ENCODE measurements around the gene CCDC148. TPM values are rescaled to one million over a fixed set of nuclear protein-coding genes. Genes with fewer than 3 reads are reported as not detected.

Gene CCDC148
- total RNA-seq, 2 experiments from 2014 or later = 0.15 TPM; not detected in 1

GRCh38 chr2:158194229-158194628 lies 262.3 kb downstream of the CCDC148 start:
- H3K36me3 Mint-ChIP-seq (ENCODE audit: low read depth) = no peaks in the 10 kb centered on the region
- no peak for DNase-seq
- H3K9me3 Mint-ChIP-seq = no peaks in the 10 kb centered on the region
- POLR2A ChIA-PET = no interaction called here
- peaks cover 28% of the 10 kb centered on the region for H3K4me1 Mint-ChIP-seq
- no peak overlapping the region for H3K27ac Mint-ChIP-seq
- H3K4me3 Mint-ChIP-seq = no peak overlapping the region
- CTCF ChIA-PET = no interaction called here
- peaks cover 39% of the 10 kb centered on the region for H3K27me3 Mint-ChIP-seq

GRCh38 chr2:158192515-158193443 lies 263.8 kb downstream of the CCDC148 start:
- H3K36me3 Mint-ChIP-seq (ENCODE audit: low read depth) = no peaks in the 10 kb centered on the region
- POLR2A ChIA-PET = no interaction called here
- no peaks in the 10 kb centered on the region for H3K9me3 Mint-ChIP-seq
- no peak overlapping the region for H3K27ac Mint-ChIP-seq
- peaks cover 33% of the 10 kb centered on the region for H3K27me3 Mint-ChIP-seq
- H3K4me1 Mint-ChIP-seq = peaks cover 28% of the 10 kb centered on the region
- H3K4me3 Mint-ChIP-seq = no peak overlapping the region
- CTCF ChIA-PET = interaction anchor here (0.6 to 1.2 kb wide), 2 partner anchors 13 to 932 kb away, joined by 4 read pairs; no protein-coding TSS in a partner anchor
- no peak for DNase-seq

DNA sequence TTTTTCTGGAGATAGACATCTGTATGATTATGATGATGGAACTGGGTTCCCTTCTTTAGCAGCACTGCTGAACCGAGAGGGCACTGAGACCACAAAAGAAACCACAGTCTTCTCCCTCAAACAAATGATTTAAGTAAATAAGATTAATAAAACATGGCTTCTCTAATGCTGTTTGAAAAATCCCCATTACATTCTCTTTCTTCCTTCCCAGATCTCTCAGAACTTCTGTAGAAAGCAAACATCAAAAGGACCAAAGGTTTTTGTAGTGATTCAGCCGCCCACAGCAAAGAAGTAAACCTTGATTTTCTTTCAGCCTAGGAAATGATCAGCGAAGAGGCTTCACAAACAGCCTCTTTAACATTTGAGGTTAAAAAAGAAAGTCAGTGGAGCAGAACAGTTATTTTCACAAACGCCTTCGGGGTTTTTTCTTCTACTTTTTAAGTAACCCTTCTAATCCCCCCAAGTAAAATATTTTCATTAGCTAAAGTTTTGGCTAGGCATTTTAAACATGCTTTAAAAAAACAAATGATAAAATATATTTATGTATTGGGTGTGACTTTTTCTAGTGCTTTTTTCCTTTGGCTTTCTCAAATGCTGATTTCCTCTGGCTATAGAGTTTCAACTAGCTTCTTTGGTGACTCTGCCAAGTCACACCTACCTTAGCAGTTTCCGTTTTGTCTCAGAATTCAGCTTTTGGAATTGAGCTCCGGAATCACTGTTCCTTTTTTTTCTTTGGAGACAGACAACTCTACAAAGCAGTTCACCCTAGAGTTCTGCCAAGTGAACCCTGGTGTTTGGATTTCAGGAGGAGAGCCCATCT lies 265.3 kb downstream of the CCDC148 start:
- peak overlapping the region; percentile 51 for H3K4me3 Mint-ChIP-seq
- H3K9me3 Mint-ChIP-seq = no peaks in the 10 kb centered on the region
- CTCF ChIA-PET = interaction anchor here (1.2 kb wide), 1 partner anchor 15 kb away, joined by 4 read pairs; no protein-coding TSS in a partner anchor
- H3K4me1 Mint-ChIP-seq = peaks cover 28% of the 10 kb centered on the region
- H3K27me3 Mint-ChIP-seq = peaks cover 29% of the 10 kb centered on the region
- DNase-seq = peak; percentile 56
- POLR2A ChIA-PET = no interaction called here
- peak overlapping the region; percentile 26 for H3K27ac Mint-ChIP-seq
- no peaks in the 10 kb centered on the region for H3K36me3 Mint-ChIP-seq (ENCODE audit: low read depth)

DNA sequence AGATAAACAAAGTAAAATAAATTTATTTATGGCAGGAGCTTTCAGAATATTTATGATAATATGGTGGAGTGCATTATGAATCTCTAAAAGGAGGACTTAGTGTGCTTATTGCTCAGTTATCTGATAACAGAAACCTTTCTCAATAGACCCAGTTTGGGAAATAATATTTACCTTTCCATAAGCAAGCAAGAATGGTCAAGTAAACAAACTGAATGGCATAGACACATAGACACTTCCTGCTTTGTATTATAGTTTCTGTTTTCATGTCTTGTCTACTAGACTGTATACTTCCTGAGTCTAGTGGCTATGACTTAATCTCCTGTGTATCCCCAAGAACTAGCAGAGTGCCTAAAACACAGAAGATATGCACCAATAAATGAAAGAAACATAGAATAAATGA lies 267.0 kb downstream of the CCDC148 start:
- POLR2A ChIA-PET = no interaction called here
- DNase-seq = no peak
- peaks cover 28% of the 10 kb centered on the region for H3K4me1 Mint-ChIP-seq
- no peak overlapping the region for H3K4me3 Mint-ChIP-seq
- no peak overlapping the region for H3K27ac Mint-ChIP-seq
- H3K9me3 Mint-ChIP-seq = no peaks in the 10 kb centered on the region
- H3K27me3 Mint-ChIP-seq = peaks cover 20% of the 10 kb centered on the region
- H3K36me3 Mint-ChIP-seq (ENCODE audit: low read depth) = no peaks in the 10 kb centered on the region
- CTCF ChIA-PET = no interaction called here

GRCh38 chr2:158187908-158188307 lies 268.6 kb downstream of the CCDC148 start:
- ChIA-PET POLR2A (no interaction called here), CTCF (no interaction called here)
- Mint-ChIP-seq H3K4me3 (no peak overlapping the region), H3K36me3 (ENCODE audit: low read depth) (no peaks in the 10 kb centered on the region), H3K9me3 (no peaks in the 10 kb centered on the region), H3K27ac (no peak overlapping the region), H3K27me3 (peaks cover 18% of the 10 kb centered on the region), H3K4me1 (peaks cover 27% of the 10 kb centered on the region)
- no peak for DNase-seq

GRCh38 chr2:158184556-158185343 lies 271.8 kb downstream of the CCDC148 start:
- no peaks in the 10 kb centered on the region for H3K36me3 Mint-ChIP-seq (ENCODE audit: low read depth)
- H3K27me3 Mint-ChIP-seq = peaks cover 31% of the 10 kb centered on the region
- POLR2A ChIA-PET = no interaction called here
- DNase-seq = no peak
- H3K9me3 Mint-ChIP-seq = no peaks in the 10 kb centered on the region
- H3K27ac Mint-ChIP-seq = no peak overlapping the region
- H3K4me1 Mint-ChIP-seq = peaks cover 5% of the 10 kb centered on the region
- no peak overlapping the region for H3K4me3 Mint-ChIP-seq
- CTCF ChIA-PET = no interaction called here

DNA sequence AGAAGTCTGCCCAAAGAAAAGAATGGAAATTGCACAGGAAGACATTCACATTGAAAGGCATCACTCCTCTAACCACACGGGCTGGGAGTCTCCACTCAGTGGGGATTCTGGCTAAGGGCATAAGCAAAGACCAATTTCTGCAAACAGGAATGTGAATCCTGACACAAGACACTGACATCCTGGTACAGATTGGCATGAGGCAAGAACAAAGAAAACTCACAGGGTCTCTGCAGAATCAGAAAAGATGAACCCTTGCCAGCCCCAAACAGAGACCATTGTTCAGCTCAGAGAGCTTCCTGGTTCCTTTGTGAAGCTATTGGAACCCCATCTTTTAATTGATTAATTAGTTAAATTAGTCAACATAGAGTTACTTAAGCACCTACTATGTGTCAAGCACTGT lies 272.6 kb downstream of the CCDC148 start:
- no peak for DNase-seq
- no peak overlapping the region for H3K4me3 Mint-ChIP-seq
- ChIA-PET CTCF (no interaction called here), POLR2A (no interaction called here)
- H3K36me3 Mint-ChIP-seq (ENCODE audit: low read depth) = no peaks in the 10 kb centered on the region
- peaks cover 32% of the 10 kb centered on the region for H3K27me3 Mint-ChIP-seq
- H3K27ac Mint-ChIP-seq = no peak overlapping the region
- H3K9me3 Mint-ChIP-seq = no peaks in the 10 kb centered on the region
- H3K4me1 Mint-ChIP-seq = no peaks in the 10 kb centered on the region

DNA sequence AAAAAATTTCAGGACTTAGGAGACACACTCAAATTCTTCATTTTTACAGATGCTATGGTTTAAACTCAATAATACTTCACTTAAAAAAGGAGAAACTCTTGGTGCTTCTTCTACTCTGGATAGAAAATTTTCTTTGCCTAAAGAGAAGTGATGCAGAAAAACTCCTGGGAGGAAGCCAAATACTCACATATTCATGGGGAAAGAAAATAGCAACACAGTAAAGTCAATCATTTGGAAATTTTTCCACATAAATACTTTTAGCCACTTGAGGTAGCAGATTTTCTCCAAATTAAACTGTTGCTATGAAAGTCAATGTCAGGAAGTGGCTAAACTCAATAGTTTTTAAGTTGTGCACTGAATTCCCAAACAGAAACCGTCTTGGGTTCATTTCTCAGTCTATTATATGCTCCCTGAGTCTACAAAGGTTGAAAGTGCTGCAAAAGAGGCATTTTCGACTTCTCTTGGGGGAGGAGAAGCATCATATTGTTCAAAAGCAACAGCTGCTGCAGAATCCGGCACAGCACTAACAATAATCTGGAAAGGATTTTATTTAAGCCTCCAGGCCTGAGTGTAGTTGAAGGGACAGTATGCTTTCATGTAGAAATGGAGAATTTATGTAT lies 273.8 kb downstream of the CCDC148 start:
- no peaks in the 10 kb centered on the region for H3K36me3 Mint-ChIP-seq (ENCODE audit: low read depth)
- peaks cover 41% of the 10 kb centered on the region for H3K27me3 Mint-ChIP-seq
- DNase-seq = no peak
- H3K9me3 Mint-ChIP-seq = no peaks in the 10 kb centered on the region
- POLR2A ChIA-PET = no interaction called here
- no peak overlapping the region for H3K27ac Mint-ChIP-seq
- CTCF ChIA-PET = no interaction called here
- no peak overlapping the region for H3K4me3 Mint-ChIP-seq
- H3K4me1 Mint-ChIP-seq = no peaks in the 10 kb centered on the region

DNA sequence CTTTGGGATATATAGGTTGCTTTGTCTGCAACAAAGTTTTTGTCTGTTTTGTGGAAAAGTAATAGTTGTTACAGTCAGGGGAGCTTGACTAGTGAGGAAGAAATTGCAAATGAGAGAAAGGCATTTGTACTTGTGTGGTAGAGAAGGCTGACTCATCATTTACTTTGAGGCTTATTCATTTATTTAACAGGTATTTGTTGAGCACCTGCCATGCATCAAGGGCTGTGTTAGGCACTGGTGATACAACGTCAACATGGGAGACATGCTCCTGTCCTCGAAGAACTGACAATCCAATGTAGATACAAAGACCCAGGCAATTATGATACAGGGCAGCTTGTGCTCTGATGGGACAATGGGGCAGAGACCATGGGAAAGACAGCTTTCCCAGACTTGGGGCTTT lies 275.4 kb downstream of the CCDC148 start:
- POLR2A ChIA-PET = no interaction called here
- CTCF ChIA-PET = no interaction called here
- H3K9me3 Mint-ChIP-seq = no peaks in the 10 kb centered on the region
- no peaks in the 10 kb centered on the region for H3K36me3 Mint-ChIP-seq (ENCODE audit: low read depth)
- H3K4me1 Mint-ChIP-seq = no peaks in the 10 kb centered on the region
- H3K27me3 Mint-ChIP-seq = peaks cover 47% of the 10 kb centered on the region
- no peak for DNase-seq
- no peak overlapping the region for H3K4me3 Mint-ChIP-seq
- no peak overlapping the region for H3K27ac Mint-ChIP-seq

DNA sequence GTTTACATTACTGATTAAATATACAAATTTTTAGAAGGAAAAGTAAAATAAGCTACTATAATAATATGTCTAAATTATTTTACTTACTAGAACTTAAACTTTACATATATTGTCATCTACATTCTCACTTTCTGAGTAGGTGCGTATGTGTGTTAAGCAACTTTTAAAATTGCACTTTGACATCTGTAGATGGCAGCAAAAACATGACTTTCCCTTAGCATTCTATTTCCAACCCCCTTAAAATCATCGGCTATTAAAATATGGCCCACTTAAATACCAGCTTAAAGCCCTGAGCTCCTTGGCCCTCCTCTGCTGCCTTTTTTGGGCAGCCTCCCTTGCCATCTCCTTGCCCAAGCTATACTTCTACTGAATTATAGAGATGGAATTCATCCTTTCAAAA lies 276.9 kb downstream of the CCDC148 start:
- Mint-ChIP-seq H3K36me3 (ENCODE audit: low read depth) (no peaks in the 10 kb centered on the region), H3K4me1 (no peaks in the 10 kb centered on the region), H3K9me3 (no peaks in the 10 kb centered on the region), H3K27me3 (peaks cover 44% of the 10 kb centered on the region), H3K27ac (no peak overlapping the region), H3K4me3 (no peak overlapping the region)
- DNase-seq = no peak
- ChIA-PET POLR2A (no interaction called here), CTCF (no interaction called here)

- no peak for DNase-seq
- H3K4me1 Mint-ChIP-seq = no peaks in the 10 kb centered on the region
- H3K36me3 Mint-ChIP-seq (ENCODE audit: low read depth) = no peaks in the 10 kb centered on the region
- H3K27ac Mint-ChIP-seq = no peak overlapping the region
- peaks cover 43% of the 10 kb centered on the region for H3K27me3 Mint-ChIP-seq
- H3K9me3 Mint-ChIP-seq = no peaks in the 10 kb centered on the region
- ChIA-PET CTCF (no interaction called here), POLR2A (no interaction called here)
- no peak overlapping the region for H3K4me3 Mint-ChIP-seq
These were observed 277.9 kb downstream of the CCDC148 start for GRCh38 chr2:158178646-158179045.

DNA sequence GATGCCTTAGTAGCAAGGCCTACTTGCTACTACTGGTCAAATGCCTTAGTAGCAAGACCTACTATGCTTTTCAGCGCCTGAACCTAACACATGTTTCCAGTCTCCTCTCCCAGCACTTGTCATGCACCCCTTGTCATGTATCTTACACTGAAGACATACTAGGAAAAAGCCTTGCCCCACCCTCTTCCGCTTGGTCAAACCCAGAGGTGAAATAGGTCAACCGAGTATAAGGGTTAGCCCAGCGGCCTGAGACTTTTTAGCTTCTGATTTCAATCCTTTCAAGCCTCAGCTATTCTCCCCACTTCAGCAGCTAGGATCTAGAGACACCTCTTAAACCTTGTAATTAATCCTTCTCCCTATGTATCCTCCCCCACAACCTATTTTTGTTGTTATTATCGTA lies 281.6 kb downstream of the CCDC148 start:
- Mint-ChIP-seq H3K4me3 (no peak overlapping the region), H3K9me3 (no peaks in the 10 kb centered on the region), H3K4me1 (no peaks in the 10 kb centered on the region), H3K27me3 (peaks cover 31% of the 10 kb centered on the region), H3K27ac (no peak overlapping the region), H3K36me3 (ENCODE audit: low read depth) (no peaks in the 10 kb centered on the region)
- ChIA-PET POLR2A (no interaction called here), CTCF (no interaction called here)
- DNase-seq = no peak
